Stimulated activated CD4-positive, alpha-beta T cell treated with anti-CD3 and anti-CD28 coated beads, Interleukin-12 subunit alpha, Interleukin-12 subunit beta, amount 100 ng/mL, for 4 hours (primary cell): ENCODE measurements around the gene CNOT6L.
"Not testable (repeated sequence)": the region's sequence is repeated elsewhere in the genome, so short reads cannot be mapped to it uniquely, and the experiment has no call there.

Experiments used
- DNase-seq: peaks from one replicate; pipeline ENCODE4 v3.0.0-alpha.2; 2020

CNOT6L gene

GRCh38 chr4:77818602-77819403 is at the start of gene CNOT6L:
Gene CNOT6L, minus strand, starts transcription at chr4:77819368. Its CDS starts 60 bp downstream, at chr4:77819308.
- peak; percentile 40 for DNase-seq

- DNase-seq = no peak
Observed at GRCh38 chr4:77865259-77865658, 46.1 kb upstream of the CNOT6L start.

- DNase-seq = not testable (repeated sequence)
Observed at GRCh38 chr4:77863341-77863740, 44.2 kb upstream of the CNOT6L start.

- DNase-seq = peak; percentile 78
Observed at GRCh38 chr4:77862478-77863216, 43.5 kb upstream of the CNOT6L start, which contains the start of gene MRPL1. Gene MRPL1, plus strand, starts transcription at chr4:77862830. Its CDS starts 19 bp downstream, at chr4:77862849.

GRCh38 chr4:77861495-77861894 is 42.3 kb upstream of the CNOT6L start:
- no peak for DNase-seq

- DNase-seq = no peak
Observed at GRCh38 chr4:77859256-77859655, 40.1 kb upstream of the CNOT6L start.

GRCh38 chr4:77856152-77856551 is 37.0 kb upstream of the CNOT6L start:
- no peak for DNase-seq

GRCh38 chr4:77854431-77855111 is 35.4 kb upstream of the CNOT6L start:
- DNase-seq = no peak

- peak; percentile 21 for DNase-seq
Observed at GRCh38 chr4:77852892-77853495, 33.8 kb upstream of the CNOT6L start.

GRCh38 chr4:77849278-77849965 is 30.3 kb upstream of the CNOT6L start:
- no peak for DNase-seq

- DNase-seq = no peak
Observed at GRCh38 chr4:77848508-77848907, 29.3 kb upstream of the CNOT6L start.

- no peak for DNase-seq
Observed at GRCh38 chr4:77845929-77846328, 26.8 kb upstream of the CNOT6L start.

- no peak for DNase-seq
Observed at GRCh38 chr4:77845400-77845799, 26.2 kb upstream of the CNOT6L start.

GRCh38 chr4:77844363-77844762 is 25.2 kb upstream of the CNOT6L start:
- no peak for DNase-seq

- DNase-seq = no peak
Observed at GRCh38 chr4:77843628-77844027, 24.5 kb upstream of the CNOT6L start.

GRCh38 chr4:77834403-77834802 is 15.2 kb upstream of the CNOT6L start:
- DNase-seq = no peak

GRCh38 chr4:77833126-77833724 is 14.1 kb upstream of the CNOT6L start:
- DNase-seq = no peak

GRCh38 chr4:77827343-77827742 is 8.2 kb upstream of the CNOT6L start:
- DNase-seq = no peak

- DNase-seq = no peak
Observed at GRCh38 chr4:77826275-77826674, 7.1 kb upstream of the CNOT6L start.

GRCh38 chr4:77821775-77822174 is 2.6 kb upstream of the CNOT6L start:
- peak; percentile 15 for DNase-seq

- DNase-seq = no peak
Observed at GRCh38 chr4:77820649-77821561, 1.7 kb upstream of the CNOT6L start.
